HG02759 (cell line): ENCODE results near the gene CNDP2.

Source experiments
- ATAC-seq: cut with Tn5 transposase; IDR thresholded peaks from one replicate; pipeline ENCODE4 v1.9.1; 2021; ENCODE audit warnings: mild to moderate bottlenecking, moderate library complexity; ENCODE audit not compliant: unreplicated experiment

The CNDP2 gene

GRCh38 chr18:74472312-74472711 lies 23.9 kb upstream of the CNDP2 start:
- no peak for ATAC-seq

GRCh38 chr18:74473976-74474640 lies 22.1 kb upstream of the CNDP2 start:
- no peak for ATAC-seq

- no peak for ATAC-seq
Observed at GRCh38 chr18:74476140-74476539, 20.0 kb upstream of the CNDP2 start.

GRCh38 chr18:74477771-74478170 lies 18.4 kb upstream of the CNDP2 start:
- no peak for ATAC-seq

GRCh38 chr18:74478316-74478715 lies 17.8 kb upstream of the CNDP2 start:
- no peak for ATAC-seq

- ATAC-seq: no peak
Observed at GRCh38 chr18:74478880-74479279, 17.3 kb upstream of the CNDP2 start.

GRCh38 chr18:74479486-74480148 lies 16.5 kb upstream of the CNDP2 start:
- ATAC-seq: no peak

- no peak for ATAC-seq
Observed at GRCh38 chr18:74480149-74480651, 16.0 kb upstream of the CNDP2 start.

GRCh38 chr18:74482697-74483096 lies 13.5 kb upstream of the CNDP2 start:
- no peak for ATAC-seq

- ATAC-seq: no peak
Observed at GRCh38 chr18:74486119-74486849, 9.9 kb upstream of the CNDP2 start.

- ATAC-seq: no peak
Observed at GRCh38 chr18:74488354-74488753, 7.8 kb upstream of the CNDP2 start.

GRCh38 chr18:74488864-74489263 lies 7.3 kb upstream of the CNDP2 start:
- no peak for ATAC-seq

GRCh38 chr18:74489676-74490075 lies 6.5 kb upstream of the CNDP2 start:
- no peak for ATAC-seq

- no peak for ATAC-seq
Observed at GRCh38 chr18:74492259-74492658, 3.9 kb upstream of the CNDP2 start.

GRCh38 chr18:74493689-74494088 lies 2.5 kb upstream of the CNDP2 start:
- peak; percentile 9 for ATAC-seq

GRCh38 chr18:74494514-74494913 lies 1.6 kb upstream of the CNDP2 start:
- no peak for ATAC-seq

GRCh38 chr18:74496508-74497323 lies 553 bp downstream of the CNDP2 start:
- ATAC-seq: peak; percentile 23

GRCh38 chr18:74497324-74497676 lies 1.1 kb downstream of the CNDP2 start:
- ATAC-seq: no peak

GRCh38 chr18:74497778-74498177 lies 1.6 kb downstream of the CNDP2 start:
- ATAC-seq: no peak

- peak; percentile 34 for ATAC-seq
Observed at GRCh38 chr18:74498712-74499627, 2.8 kb downstream of the CNDP2 start.
